Activated CD4-positive, alpha-beta T cell treated with anti-CD3 and anti-CD28 coated beads for 36 hours (primary cell): ENCODE results near the gene ANKS1B. TPM values are rescaled to one million over a fixed set of nuclear protein-coding genes. Genes with fewer than 3 reads are reported as not detected.
"Not testable (repeated sequence)": the region's sequence is repeated elsewhere in the genome, so short reads cannot be mapped to it uniquely, and the experiment has no call there.

ENCODE experiments used
- ATAC-seq: fragments of 200-7000 bp; cut with Tn5 transposase; one replicate; pipeline ENCODE4 v1.10.0; 2021; ENCODE audit warnings: mild to moderate bottlenecking, moderate library complexity
- CTCF ChIA-PET: fragments of 350-600 bp; sonication (Branson Sonifier 250); formaldehyde crosslinking; loops from one replicate; lab custom pipeline; 2021; ENCODE audit warnings: antibody characterized with exemption; lab: Charles Lee
- POLR2A ChIA-PET: fragments of 350-600 bp; sonication (Branson Sonifier 250); formaldehyde crosslinking; loops from one replicate; lab custom pipeline; 2021; ENCODE audit warnings: antibody characterized with exemption, inconsistent platforms; lab: Charles Lee
- DNase-seq: peaks from one replicate; pipeline ENCODE4 v3.0.0-alpha.2; 2020
- H3K27ac Mint-ChIP-seq: one replicate; pipeline ENCODE4 v1.8.0; 2021; ENCODE audit warnings: mixed read lengths
- H3K27me3 Mint-ChIP-seq: one replicate; pipeline ENCODE4 v1.8.0; 2021; ENCODE audit warnings: mixed read lengths
- H3K36me3 Mint-ChIP-seq: one replicate; pipeline ENCODE4 v1.8.0; 2021; ENCODE audit warnings: low read depth, mixed read lengths
- H3K4me1 Mint-ChIP-seq: one replicate; pipeline ENCODE4 v1.8.0; 2021; ENCODE audit warnings: mixed read lengths
- H3K4me3 Mint-ChIP-seq: one replicate; pipeline ENCODE4 v1.8.0; 2021; ENCODE audit warnings: mild to moderate bottlenecking, moderate library complexity, mixed read lengths
- H3K9me3 Mint-ChIP-seq: one replicate; pipeline ENCODE4 v1.8.0; 2021; ENCODE audit warnings: low read depth, mixed read lengths
- intact Hi-C, 2 experiments: fragments of 100-400 bp; cut with DNase I in 1 of 2; cut with micrococcal nuclease in 1 of 2; formaldehyde crosslinking; loops; one replicate each; pipeline versions ENCODE4 v1.14.2 to v1.15.1; 2022 to 2024; cut with DNase I, micrococcal nuclease
- total RNA-seq, 2 experiments: library from RNA; stranded (reverse); gene quantifications; one replicate each; pipeline ENCODE4 v1.2.3, GENCODE V29; 2021

ANKS1B gene
- total RNA-seq, 2 experiments from 2014 or later: 0.19 to 0.73 TPM

- Mint-ChIP-seq H3K27ac (no peak overlapping the region), H3K27me3 (no peaks in the 10 kb centered on the region)
- intact Hi-C loops: no loop called here
Observed at GRCh38 chr12:99745895-99746294, 238.8 kb downstream of the ANKS1B start.

GRCh38 chr12:99745121-99745520, 239.6 kb downstream of the ANKS1B start:
- DNase-seq: no peak

More at GRCh38 chr12:99745895-99746294, 238.8 kb downstream of the ANKS1B start:
- Mint-ChIP-seq H3K4me1 (no peaks in the 10 kb centered on the region), H3K9me3 (no peaks in the 10 kb centered on the region), H3K36me3 (no peaks in the 10 kb centered on the region), H3K4me3 (no peak overlapping the region)
- DNase-seq: no peak
- POLR2A ChIA-PET: no interaction called here
- CTCF ChIA-PET: no interaction called here
- no peak for ATAC-seq

GRCh38 chr12:99736760-99737269, 247.9 kb downstream of the ANKS1B start:
- ATAC-seq (no peak), DNase-seq (no peak)
- CTCF ChIA-PET: no interaction called here
- Mint-ChIP-seq H3K4me3 (no peak overlapping the region), H3K36me3 (no peaks in the 10 kb centered on the region), H3K27me3 (no peaks in the 10 kb centered on the region), H3K27ac (no peak overlapping the region), H3K9me3 (peaks cover 7% of the 10 kb centered on the region), H3K4me1 (no peaks in the 10 kb centered on the region)
- intact Hi-C loops: no loop called here
- POLR2A ChIA-PET: no interaction called here

More at GRCh38 chr12:99745121-99745520, 239.6 kb downstream of the ANKS1B start:
- no peak for ATAC-seq
- Mint-ChIP-seq H3K4me3 (no peak overlapping the region), H3K9me3 (no peaks in the 10 kb centered on the region), H3K4me1 (no peaks in the 10 kb centered on the region), H3K27ac (no peak overlapping the region), H3K27me3 (no peaks in the 10 kb centered on the region), H3K36me3 (no peaks in the 10 kb centered on the region)
- POLR2A ChIA-PET: no interaction called here
- intact Hi-C loops: no loop called here
- CTCF ChIA-PET: no interaction called here

GRCh38 chr12:99732131-99732530, 252.6 kb downstream of the ANKS1B start:
- intact Hi-C loops: no loop called here
- ChIA-PET POLR2A (no interaction called here), CTCF (no interaction called here)
- peaks cover 7% of the 10 kb centered on the region for H3K9me3 Mint-ChIP-seq
- DNase-seq (no peak), ATAC-seq (no peak)
- H3K36me3 Mint-ChIP-seq: no peaks in the 10 kb centered on the region
- no peaks in the 10 kb centered on the region for H3K4me1 Mint-ChIP-seq
- H3K27me3 Mint-ChIP-seq: no peaks in the 10 kb centered on the region
- no peak overlapping the region for H3K27ac Mint-ChIP-seq
- no peak overlapping the region for H3K4me3 Mint-ChIP-seq

- no peak overlapping the region for H3K27ac Mint-ChIP-seq
- ATAC-seq (no peak), DNase-seq (no peak)
- ChIA-PET POLR2A (no interaction called here), CTCF (interaction anchor here (0.7 kb wide), 1 partner anchor 1804 kb away, joined by 3 read pairs; no protein-coding TSS in a partner anchor)
- intact Hi-C loops: no loop called here
- H3K27me3 Mint-ChIP-seq: no peaks in the 10 kb centered on the region
- H3K4me3 Mint-ChIP-seq: no peak overlapping the region
- peaks cover 12% of the 10 kb centered on the region for H3K9me3 Mint-ChIP-seq
- no peaks in the 10 kb centered on the region for H3K36me3 Mint-ChIP-seq
- no peaks in the 10 kb centered on the region for H3K4me1 Mint-ChIP-seq
Observed at GRCh38 chr12:99722690-99723486, 261.8 kb downstream of the ANKS1B start.

GRCh38 chr12:99721715-99722275, 262.9 kb downstream of the ANKS1B start:
- Mint-ChIP-seq H3K4me3 (no peak overlapping the region), H3K27ac (no peak overlapping the region), H3K27me3 (no peaks in the 10 kb centered on the region), H3K36me3 (no peaks in the 10 kb centered on the region), H3K4me1 (no peaks in the 10 kb centered on the region), H3K9me3 (peaks cover 6% of the 10 kb centered on the region)
- intact Hi-C loops: no loop called here
- ATAC-seq (no peak), DNase-seq (no peak)
- POLR2A ChIA-PET: no interaction called here
- CTCF ChIA-PET: interaction anchor here (0.7 kb wide), 1 partner anchor 1805 kb away, joined by 3 read pairs; no protein-coding TSS in a partner anchor

- H3K36me3 Mint-ChIP-seq, POLR2A ChIA-PET, H3K27me3 Mint-ChIP-seq, H3K4me3 Mint-ChIP-seq, H3K9me3 Mint-ChIP-seq, ATAC-seq, CTCF ChIA-PET, H3K27ac Mint-ChIP-seq, intact Hi-C loops, H3K4me1 Mint-ChIP-seq, DNase-seq: not testable (repeated sequence)
Observed at GRCh38 chr12:99720083-99720465, 264.7 kb downstream of the ANKS1B start.

GRCh38 chr12:99719411-99720082, 265.2 kb downstream of the ANKS1B start:
- H3K4me1 Mint-ChIP-seq, H3K4me3 Mint-ChIP-seq, ATAC-seq, POLR2A ChIA-PET, intact Hi-C loops, CTCF ChIA-PET, H3K27ac Mint-ChIP-seq, H3K36me3 Mint-ChIP-seq, H3K9me3 Mint-ChIP-seq, H3K27me3 Mint-ChIP-seq, DNase-seq: not testable (repeated sequence)

- H3K27ac Mint-ChIP-seq, POLR2A ChIA-PET, H3K4me3 Mint-ChIP-seq, H3K27me3 Mint-ChIP-seq, ATAC-seq, H3K9me3 Mint-ChIP-seq, H3K4me1 Mint-ChIP-seq, CTCF ChIA-PET, H3K36me3 Mint-ChIP-seq, DNase-seq, intact Hi-C loops: not testable (repeated sequence)
Observed at GRCh38 chr12:99715841-99716510, 268.8 kb downstream of the ANKS1B start.

- ChIA-PET POLR2A (interaction anchor here (0.7 kb wide), 1 partner anchor 18 kb away, joined by 3 read pairs; no protein-coding TSS in a partner anchor), CTCF (interaction anchor here (0.7 to 0.8 kb wide), 2 partner anchors 553 to 665 kb away, joined by 3 read pairs; no protein-coding TSS in a partner anchor)
- H3K4me3 Mint-ChIP-seq, H3K27me3 Mint-ChIP-seq, H3K36me3 Mint-ChIP-seq, H3K27ac Mint-ChIP-seq, intact Hi-C loops, DNase-seq, H3K4me1 Mint-ChIP-seq, H3K9me3 Mint-ChIP-seq, ATAC-seq: not testable (repeated sequence)
Observed at GRCh38 chr12:99714921-99715320, 269.8 kb downstream of the ANKS1B start.

GRCh38 chr12:99713946-99714520, 270.7 kb downstream of the ANKS1B start:
- Mint-ChIP-seq H3K4me1 (no peaks in the 10 kb centered on the region), H3K4me3 (no peak overlapping the region), H3K36me3 (no peaks in the 10 kb centered on the region), H3K27ac (no peak overlapping the region), H3K27me3 (no peaks in the 10 kb centered on the region), H3K9me3 (peaks cover 2% of the 10 kb centered on the region)
- ChIA-PET POLR2A (no interaction called here), CTCF (no interaction called here)
- ATAC-seq: no peak
- DNase-seq: no peak
- intact Hi-C loops: no loop called here
